SU-DHL-6 (cell line): Measurements from ENCODE around the gene KANK2.

Source experiments
- H2AFZ ChIP-seq: fragments of 200-600 bp; sonication (generic); 2 replicates; pipeline ENCODE4 v1.6.1; 2014; ENCODE audit warnings: low read depth, mild to moderate bottlenecking, moderate library complexity, mixed read lengths, antibody characterized with exemption, low read length; ENCODE audit not compliant: severe bottlenecking
- H3F3A ChIP-seq: fragments of 200-600 bp; shearing (Covaris generic); 2 replicates; pipeline ENCODE4 v1.6.0; 2016; ENCODE audit warnings: antibody characterized with exemption, mild to moderate bottlenecking; ENCODE audit not compliant: insufficient read depth
- H3K27ac ChIP-seq: fragments of 200-600 bp; sonication (generic); 2 replicates; pipeline ENCODE4 v1.5.1; 2016; ENCODE audit warnings: low read depth, mild to moderate bottlenecking, low read length, moderate library complexity, mixed read lengths
- H3K27me3 ChIP-seq: fragments of 200-600 bp; sonication (generic), shearing (Covaris generic); 2 replicates; pipeline ENCODE4 v1.6.0; 2014; ENCODE audit warnings: mild to moderate bottlenecking, low read length
- H3K36me3 ChIP-seq: fragments of 200-600 bp; sonication (generic); 2 replicates; pipeline ENCODE4 v1.6.1; 2014; ENCODE audit warnings: mild to moderate bottlenecking, low read length, mixed read lengths
- H3K4me2 ChIP-seq: fragments of 300-600, 200-600 bp; shearing (Covaris generic), sonication (generic); 2 replicates; pipeline ENCODE4 v1.6.0; 2014; ENCODE audit warnings: low read length, low read depth, mild to moderate bottlenecking; ENCODE audit not compliant: poor library complexity, severe bottlenecking
- H3K4me3 ChIP-seq: fragments of 200-600 bp; sonication (generic); 2 replicates; pipeline ENCODE4 v1.5.1; 2014; ENCODE audit warnings: antibody characterized with exemption, low read length, mild to moderate bottlenecking, mixed read lengths; ENCODE audit not compliant: insufficient read depth, poor library complexity, severe bottlenecking
- H3K79me2 ChIP-seq: fragments of 200-600 bp; sonication (generic); 2 replicates; pipeline ENCODE4 v1.6.1; 2014; ENCODE audit warnings: mild to moderate bottlenecking, low read length, moderate library complexity; ENCODE audit not compliant: insufficient read depth
- H3K9ac ChIP-seq: fragments of 200-600 bp; sonication (generic); 2 replicates; pipeline ENCODE4 v1.7.0; 2014; ENCODE audit warnings: mild to moderate bottlenecking, low read length
- H3K9me2 ChIP-seq: fragments of 200-600 bp; sonication (generic); replicated peaks from 2 replicates; pipeline ENCODE4 v1.6.1; 2014; ENCODE audit warnings: low read length; ENCODE audit not compliant: insufficient read depth
- H3K9me3 ChIP-seq: fragments of 200-600 bp; sonication (generic); 2 replicates; pipeline ENCODE4 v1.6.1; 2014; ENCODE audit warnings: low read length, mixed read lengths; ENCODE audit not compliant: insufficient read depth
- H4K20me1 ChIP-seq: fragments of 200-600 bp; sonication (generic); 2 replicates; pipeline ENCODE4 v1.6.1; 2014; ENCODE audit warnings: low read depth, mild to moderate bottlenecking, antibody characterized with exemption, low read length, moderate library complexity, mixed read lengths
- EZH2phosphoT487 ChIP-seq: fragments of 200-600 bp; sonication (generic), shearing (Covaris generic); conservative IDR thresholded peaks from 2 replicates; pipeline ENCODE4 v1.6.1; 2018; ENCODE audit warnings: mild to moderate bottlenecking, antibody characterized with exemption, low read length, moderate library complexity, mixed read lengths
- TF ChIP-seq, protein P1 (sequence below): fragments of 200-600 bp; sonication (generic); IDR thresholded peaks from one replicate; pipeline ENCODE4 v1.5.1; 2017; ENCODE audit warnings: antibody characterized with exemption, mild to moderate bottlenecking, low read length, moderate library complexity; ENCODE audit not compliant: insufficient read depth, poor library complexity, severe bottlenecking

KANK2 gene

DNA sequence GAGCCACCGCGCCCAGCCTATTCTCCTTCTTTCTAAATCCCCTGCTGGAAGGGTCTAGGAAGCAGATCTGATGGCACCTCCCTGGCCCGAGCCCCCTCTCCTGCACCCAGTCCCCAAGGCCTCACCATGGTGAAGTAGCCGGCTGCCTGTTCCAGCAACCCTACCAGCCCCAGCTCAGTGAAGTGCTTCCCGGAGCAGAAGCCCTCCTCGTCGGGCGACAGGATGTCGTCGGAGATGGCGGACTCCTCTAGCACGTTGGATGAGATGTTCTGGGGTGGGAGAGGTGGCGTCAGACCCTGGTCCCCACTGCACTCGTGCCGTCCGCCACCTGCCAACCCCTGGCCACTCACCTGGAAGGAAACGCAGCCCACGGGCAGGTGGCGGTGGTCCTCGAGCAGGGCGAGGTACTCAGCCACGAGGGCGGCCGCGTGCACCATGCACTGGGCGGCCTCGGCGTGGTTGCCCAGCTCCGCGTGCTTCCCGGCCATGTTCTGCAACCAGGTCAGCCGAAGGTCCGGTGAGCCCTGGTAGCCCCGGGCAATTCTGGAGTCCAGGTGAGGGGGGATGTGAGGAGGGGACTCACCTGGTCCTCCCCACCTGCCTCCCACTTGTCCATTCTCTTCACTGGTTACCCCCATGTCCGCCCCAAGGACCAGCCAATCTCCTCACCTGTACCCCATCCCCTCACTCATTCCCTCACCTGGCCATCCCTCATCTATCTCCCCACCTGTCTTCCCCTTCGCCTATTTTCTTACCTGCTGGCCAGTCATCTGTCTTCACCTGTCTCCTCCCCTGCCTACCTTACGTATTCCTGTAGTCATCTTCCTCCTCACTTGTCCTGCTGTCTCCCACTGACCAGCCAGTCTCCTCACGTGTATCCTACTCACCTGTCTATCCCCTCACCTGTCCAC lies 11.5 kb upstream of the KANK2 start:
- no peaks in the 10 kb centered on the region for H4K20me1 ChIP-seq
- H2AFZ ChIP-seq: no peak overlapping the region

DNA sequence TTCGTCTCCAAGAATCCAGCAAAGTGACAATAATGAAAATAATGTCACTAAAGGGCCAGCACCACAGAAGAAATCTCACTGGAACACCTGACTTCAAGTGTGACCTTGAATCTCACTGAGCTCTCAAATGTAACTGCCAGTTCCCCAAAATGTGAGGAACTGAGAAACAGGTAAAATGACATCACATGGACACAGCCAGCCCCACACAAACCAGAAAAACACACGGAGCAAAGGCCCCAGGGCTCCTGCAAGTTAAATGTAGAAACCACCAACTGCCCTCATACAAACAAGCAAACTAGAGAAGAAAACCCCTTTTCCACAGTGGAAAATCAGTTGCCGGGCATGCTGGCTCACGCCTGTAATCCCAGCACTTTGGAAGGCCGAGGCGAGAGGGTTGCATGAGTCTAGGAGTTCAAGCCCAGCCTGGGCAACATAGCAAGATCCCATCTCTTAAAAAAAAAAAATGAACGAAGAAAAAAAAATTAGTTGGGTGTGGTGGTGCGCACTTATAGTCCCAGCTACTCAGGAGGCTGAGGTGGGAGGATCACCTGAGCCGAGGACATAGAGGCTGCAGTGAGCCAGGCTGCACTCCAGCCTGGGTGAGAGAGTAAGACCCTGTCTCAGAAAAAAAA lies 8.7 kb upstream of the KANK2 start:
- Histone ChIP-seq H3K9ac (no peak overlapping the region), H2AFZ (no peak overlapping the region), H3K4me3 (no peak overlapping the region), H3K27me3 (no peaks in the 10 kb centered on the region), H3K79me2 (no peaks in the 10 kb centered on the region), H3F3A (0 out of 2 replicates have a peak, but pooled peaks cover 4% of the 10 kb centered on the region), H3K9me3 (no peaks in the 10 kb centered on the region), H4K20me1 (no peaks in the 10 kb centered on the region), H3K36me3 (no peaks in the 10 kb centered on the region), H3K4me2 (no peak overlapping the region), H3K9me2 (no peaks in the 10 kb centered on the region), H3K27ac (no peak overlapping the region)
- no peak for TF ChIP-seq EZH2phosphoT487
- TF ChIP-seq, protein P1, sequence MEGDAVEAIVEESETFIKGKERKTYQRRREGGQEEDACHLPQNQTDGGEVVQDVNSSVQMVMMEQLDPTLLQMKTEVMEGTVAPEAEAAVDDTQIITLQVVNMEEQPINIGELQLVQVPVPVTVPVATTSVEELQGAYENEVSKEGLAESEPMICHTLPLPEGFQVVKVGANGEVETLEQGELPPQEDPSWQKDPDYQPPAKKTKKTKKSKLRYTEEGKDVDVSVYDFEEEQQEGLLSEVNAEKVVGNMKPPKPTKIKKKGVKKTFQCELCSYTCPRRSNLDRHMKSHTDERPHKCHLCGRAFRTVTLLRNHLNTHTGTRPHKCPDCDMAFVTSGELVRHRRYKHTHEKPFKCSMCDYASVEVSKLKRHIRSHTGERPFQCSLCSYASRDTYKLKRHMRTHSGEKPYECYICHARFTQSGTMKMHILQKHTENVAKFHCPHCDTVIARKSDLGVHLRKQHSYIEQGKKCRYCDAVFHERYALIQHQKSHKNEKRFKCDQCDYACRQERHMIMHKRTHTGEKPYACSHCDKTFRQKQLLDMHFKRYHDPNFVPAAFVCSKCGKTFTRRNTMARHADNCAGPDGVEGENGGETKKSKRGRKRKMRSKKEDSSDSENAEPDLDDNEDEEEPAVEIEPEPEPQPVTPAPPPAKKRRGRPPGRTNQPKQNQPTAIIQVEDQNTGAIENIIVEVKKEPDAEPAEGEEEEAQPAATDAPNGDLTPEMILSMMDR: no peak

More for the DNA sequence above, 11.5 kb upstream of the KANK2 start:
- no peaks in the 10 kb centered on the region for H3K9me3 ChIP-seq
- H3K36me3 ChIP-seq: no peaks in the 10 kb centered on the region
- no peaks in the 10 kb centered on the region for H3K79me2 ChIP-seq
- no peak overlapping the region for H3K9ac ChIP-seq
- no peak overlapping the region for H3K27ac ChIP-seq
- no peaks in the 10 kb centered on the region for H3K27me3 ChIP-seq
- no peak overlapping the region for H3K4me2 ChIP-seq
- H3F3A ChIP-seq: 0 out of 2 replicates have a peak, but pooled peaks cover 4% of the 10 kb centered on the region
- no peaks in the 10 kb centered on the region for H3K9me2 ChIP-seq
- no peak for TF ChIP-seq EZH2phosphoT487
- TF ChIP-seq, protein P1: no peak
- no peak overlapping the region for H3K4me3 ChIP-seq

DNA sequence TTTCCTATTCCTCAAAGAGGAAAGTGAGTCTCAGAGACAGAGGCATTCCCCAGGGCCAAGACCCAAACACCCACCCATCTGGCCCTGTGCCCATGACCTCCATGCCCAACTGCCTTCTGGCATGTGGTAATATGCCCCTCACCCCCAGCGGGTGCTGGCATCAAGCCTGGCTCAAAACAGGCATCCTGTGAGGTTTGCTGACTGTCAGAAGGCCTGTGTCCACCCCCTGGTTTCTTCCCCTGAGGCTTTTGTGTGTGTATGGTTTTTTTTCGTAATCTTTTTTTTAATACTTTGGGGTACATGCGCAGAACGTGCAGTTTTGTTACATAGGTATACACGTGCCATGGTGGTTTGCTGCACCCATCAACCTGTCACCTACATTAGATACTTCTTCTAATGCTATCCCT lies 7.6 kb upstream of the KANK2 start:
- H3K36me3 ChIP-seq: no peaks in the 10 kb centered on the region
- no peak overlapping the region for H2AFZ ChIP-seq
- no peaks in the 10 kb centered on the region for H3K9me3 ChIP-seq
- H3K9me2 ChIP-seq: no peaks in the 10 kb centered on the region
- H3K27ac ChIP-seq: no peak overlapping the region
- H3F3A ChIP-seq: 0 out of 2 replicates have a peak, but pooled peaks cover 4% of the 10 kb centered on the region
- H3K4me2 ChIP-seq: no peak overlapping the region
- H3K79me2 ChIP-seq: no peaks in the 10 kb centered on the region
- H3K9ac ChIP-seq: no peak overlapping the region
- TF ChIP-seq EZH2phosphoT487: no peak
- TF ChIP-seq, protein P1: no peak
- H3K4me3 ChIP-seq: no peak overlapping the region
- H3K27me3 ChIP-seq: no peaks in the 10 kb centered on the region
- H4K20me1 ChIP-seq: no peaks in the 10 kb centered on the region
